GM12878 (cell line): ENCODE data around the gene MAN2A2. TPM values are rescaled to one million over a fixed set of nuclear protein-coding genes. Genes with fewer than 3 reads are reported as not detected.

Experiments
- ATAC-seq: fragments of 200-7000 bp; cut with Tn5 transposase; 3 replicates; pipeline ENCODE4 v1.9.1; 2020; ENCODE audit warnings: mild to moderate bottlenecking, moderate library complexity
- BruUV-seq: library from RNA; stranded (reverse); fragments of 400-500 nt; replicated peaks from 2 replicates; lab custom pipeline; 2021; lab: Mats Ljungman, UMichigan
- CTCF ChIA-PET: fragments of 300-600 bp; sonication (Branson Sonifier 250); formaldehyde crosslinking; extraction: SDS; loops from one replicate; lab custom pipeline; 2021; ENCODE audit warnings: inconsistent platforms; lab: Yijun Ruan, JAX
- POLR2A ChIA-PET: fragments of 350-600 bp; formaldehyde crosslinking; extraction: SDS; loops from one replicate; lab custom pipeline; 2021; ENCODE audit warnings: inconsistent platforms; lab: Charles Lee
- RAD21 ChIA-PET: fragments of 300-600 bp; sonication (Branson Sonifier 250); formaldehyde crosslinking; loops from one replicate; lab custom pipeline; 2023; ENCODE audit warnings: antibody characterized with exemption; ENCODE audit not compliant: unreplicated experiment; lab: Charles Lee
- SMC1A ChIA-PET: fragments of 300-600 bp; sonication (Branson Sonifier 250); formaldehyde crosslinking; loops from one replicate; lab custom pipeline; 2023; ENCODE audit not compliant: unreplicated experiment, uncharacterized antibody; lab: Charles Lee
- DNase-seq: peaks from one replicate; pipeline ENCODE4 v3.0.0-alpha.2; 2011; ENCODE audit warnings: low read depth, low spot score
- FAIRE-seq: peaks from 3 replicates; lab custom pipeline; 2011; peaks lifted over from hg19 to GRCh38; lab: Jason Lieb, UNC
- H2AFZ ChIP-seq: 2 replicates; pipeline ENCODE4 v1.6.0; 2011; ENCODE audit warnings: low read depth, low read length, control low read depth; ENCODE audit not compliant: control insufficient read depth
- H3K27ac ChIP-seq: 2 replicates; pipeline ENCODE4 v1.5.1; 2011; ENCODE audit warnings: control low read depth; ENCODE audit not compliant: control insufficient read depth, insufficient read depth
- H3K27me3 ChIP-seq, 2 experiments: replicated peaks in 1 of 2; 2 replicates each; pipeline versions ENCODE4 v1.6.0 to v1.6.1; 2011; ENCODE audit warnings: low read length in 1 of 2; ENCODE audit not compliant: control insufficient read depth in 2 of 2, insufficient read depth in 2 of 2
- H3K36me3 ChIP-seq, 2 experiments: 2 replicates each; pipeline ENCODE4 v1.5.1; 2011; ENCODE audit warnings: low read length in 1 of 2; ENCODE audit not compliant: control insufficient read depth in 2 of 2, insufficient read depth in 2 of 2
- H3K4me1 ChIP-seq: 2 replicates; pipeline ENCODE4 v1.6.1; 2011; ENCODE audit warnings: mild to moderate bottlenecking, low read length, moderate library complexity, mixed read lengths; ENCODE audit not compliant: control insufficient read depth, insufficient read depth
- H3K4me2 ChIP-seq: 2 replicates; pipeline ENCODE4 v1.6.0; 2011; ENCODE audit warnings: control low read depth; ENCODE audit not compliant: control insufficient read depth, insufficient read depth
- H3K4me3 ChIP-seq: fragments of 200-600 bp; sonication (generic); 2 replicates; pipeline ENCODE4 v1.5.1; 2016
- H3K79me2 ChIP-seq: 2 replicates; pipeline ENCODE4 v1.6.0; 2011; ENCODE audit warnings: low read length; ENCODE audit not compliant: control insufficient read depth, insufficient read depth
- H3K9ac ChIP-seq: 2 replicates; pipeline ENCODE4 v1.8.0; 2011; ENCODE audit warnings: low read length, control low read depth, mixed read lengths; ENCODE audit not compliant: control insufficient read depth, insufficient read depth
- H3K9me3 ChIP-seq: replicated peaks from 3 replicates; pipeline ENCODE4 v1.5.1; 2011; ENCODE audit warnings: mild to moderate bottlenecking, low read length; ENCODE audit not compliant: control insufficient read depth, insufficient read depth
- H4K20me1 ChIP-seq: 2 replicates; pipeline ENCODE4 v1.6.0; 2011; ENCODE audit not compliant: control insufficient read depth, insufficient read depth
- BMI1 ChIP-seq: fragments of 450-650 bp; IDR thresholded peaks from 2 replicates; pipeline ENCODE4 v1.6.1; 2016; ENCODE audit warnings: mild to moderate bottlenecking, moderate library complexity, borderline replicate concordance
- BRCA1 ChIP-seq: IDR thresholded peaks from 2 replicates; pipeline ENCODE4 v1.6.1; 2011; ENCODE audit warnings: low read depth, low read length, improper control_type of control experiment
- HCFC1 ChIP-seq: fragments of 150-350 bp; IDR thresholded peaks from 2 replicates; pipeline ENCODE4 v1.6.1; 2014; ENCODE audit warnings: low read length
- MEF2A ChIP-seq: IDR thresholded peaks from 2 replicates; pipeline ENCODE4 v1.6.1; 2011; ENCODE audit warnings: low read depth, mild to moderate bottlenecking, low read length, moderate library complexity; ENCODE audit not compliant: insufficient read depth
- MTA2 ChIP-seq: fragments of 450-650 bp; IDR thresholded peaks from 2 replicates; pipeline ENCODE4 v1.6.1; 2016; ENCODE audit warnings: low read depth, mild to moderate bottlenecking, moderate library complexity
- MYB ChIP-seq: fragments of 150-350 bp; IDR thresholded peaks from 2 replicates; pipeline ENCODE4 v1.6.1; 2014; ENCODE audit warnings: mild to moderate bottlenecking, low read depth, low read length, borderline replicate concordance
- NFIC ChIP-seq: IDR thresholded peaks from 2 replicates; pipeline ENCODE4 v1.6.1; 2012; ENCODE audit warnings: low read depth, mild to moderate bottlenecking, inconsistent platforms, low read length, moderate library complexity
- PAX8 ChIP-seq: fragments of 450-650 bp; IDR thresholded peaks from 2 replicates; pipeline ENCODE4 v1.6.1; 2017; ENCODE audit warnings: mild to moderate bottlenecking, moderate library complexity
- POLR2AphosphoS2 ChIP-seq: IDR thresholded peaks from 2 replicates; pipeline ENCODE4 v1.6.1; 2011; ENCODE audit warnings: low read depth, mild to moderate bottlenecking, low read length, improper control_type of control experiment, moderate library complexity
- RB1 ChIP-seq: fragments of 450-650 bp; formaldehyde crosslinking; IDR thresholded peaks from 2 replicates; pipeline ENCODE4 v1.6.1; 2017; ENCODE audit warnings: mild to moderate bottlenecking, borderline replicate concordance
- SIN3A ChIP-seq: IDR thresholded peaks from 2 replicates; pipeline ENCODE4 v1.6.1; 2012; ENCODE audit warnings: low read depth, low read length, improper control_type of control experiment
- SIX5 ChIP-seq: IDR thresholded peaks from 2 replicates; pipeline ENCODE4 v1.6.1; 2011; ENCODE audit warnings: mild to moderate bottlenecking, low read depth, low read length, moderate library complexity; ENCODE audit not compliant: severe bottlenecking
- SUPT20H ChIP-seq: IDR thresholded peaks from 2 replicates; pipeline ENCODE4 v1.6.1; 2011; ENCODE audit warnings: low read depth, mild to moderate bottlenecking, low read length, moderate library complexity, borderline replicate concordance; ENCODE audit not compliant: control insufficient read depth
- TCF7 ChIP-seq: IDR thresholded peaks from 2 replicates; pipeline ENCODE4 v1.6.1; 2014; ENCODE audit warnings: antibody characterized with exemption, borderline replicate concordance
- WRNIP1 ChIP-seq: IDR thresholded peaks from 2 replicates; pipeline ENCODE4 v1.6.1; 2011; ENCODE audit warnings: low read depth, low read length, improper control_type of control experiment, borderline replicate concordance
- WGBS: methylation state at CpG from one replicate; pipeline ENCODE4 v1.1.6; 2016; ENCODE audit warnings: low lambda C conversion rate; ENCODE audit not compliant: insufficient replicate concordance, insufficient coverage; ENCODE audit errors: missing lambda C conversion rate; 5-methylcytosine and 5-hydroxymethylcytosine counted together
- in situ Hi-C: fragments of 300-500 bp; cut with MboI; formaldehyde crosslinking; loops from 9 replicates; pipeline ENCODE4 v1.14.3; 2018; ENCODE audit warnings: mixed read lengths
- intact Hi-C: fragments of 100-400 bp; cut with micrococcal nuclease; formaldehyde crosslinking; loops from one replicate; pipeline ENCODE4 v1.14.2; 2022; ENCODE audit not compliant: unreplicated experiment
- polyA plus RNA-seq, 11 experiments: library from polyadenylated mRNA; depleted of rRNA in 4 of 11; unstranded in 6 of 11; stranded (reverse) in 5 of 11; fragments of >200 nt; fragmentation: Nextera tagmentation in 4 of 11; fragmentation: Illumina TruSeq in 1 of 11; extraction: Ambion mirVana in 4 of 11; extraction: Trizol in 1 of 11; gene quantifications; 1 replicate in 1 of 11; 2 replicates in 10 of 11; pipeline versions ENCODE4 v1.2.1 to v1.2.3, GENCODE V29; 2011 to 2016; ENCODE audit warnings: inconsistent platforms in 2 of 11, missing spikeins in 2 of 11, low read depth in 1 of 11
- total RNA-seq, 4 experiments: library from RNA; depleted of rRNA in 3 of 4; stranded (reverse); fragments of >200 nt in 3 of 4; fragmentation: Illumina TruSeq in 1 of 4; extraction: Trizol in 1 of 4; gene quantifications; 2 replicates each; pipeline versions ENCODE4 v1.2.1 to v1.2.3, GENCODE V29; 2013 to 2021
- TF ChIP-seq, protein P1 (sequence below): fragments of 450-650 bp; IDR thresholded peaks from 2 replicates; pipeline ENCODE4 v1.6.1; 2016; ENCODE audit warnings: mild to moderate bottlenecking
- TF ChIP-seq, protein P2 (sequence below): fragments of 150-350 bp; IDR thresholded peaks from 2 replicates; pipeline ENCODE4 v1.6.1; 2014; ENCODE audit warnings: mild to moderate bottlenecking, low read depth, low read length
- TF ChIP-seq, protein P3 (sequence below): fragments of 450-650 bp; IDR thresholded peaks from 2 replicates; pipeline ENCODE4 v1.6.1; 2016; ENCODE audit warnings: mild to moderate bottlenecking, moderate library complexity, borderline replicate concordance

The MAN2A2 gene
- total and polyA plus RNA-seq, 10 of the 15 experiments (the other 5 are each of a cell fraction or from before 2014, with no cell fraction given), result 4.2 to 79.4 (median 23.2) TPM

DNA sequence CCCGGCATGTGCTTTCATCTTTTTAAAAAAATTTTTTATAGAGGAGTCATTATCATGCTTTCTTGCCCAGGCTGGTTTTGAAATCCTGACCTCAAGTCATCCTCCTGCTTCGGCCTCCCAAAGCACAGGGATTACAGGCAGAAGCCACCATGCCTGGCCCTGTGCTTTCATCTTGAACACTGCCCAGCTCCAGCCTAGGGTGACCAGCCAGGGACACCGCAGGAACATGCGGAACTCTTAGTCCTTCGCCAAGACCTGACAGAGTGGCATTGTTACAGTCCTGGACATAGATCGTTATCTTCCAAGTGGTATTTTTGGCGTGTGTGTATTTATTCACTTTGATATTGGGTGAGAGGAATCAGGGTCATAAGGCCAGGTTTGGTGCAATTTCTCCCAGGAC lies 42.7 kb upstream of the MAN2A2 start:
- ChIA-PET POLR2A (interaction anchor here (0.6 kb wide), 1 partner anchor 209 kb away, joined by 3 read pairs; no protein-coding TSS in a partner anchor), CTCF (no interaction called here), RAD21 (no interaction called here), SMC1A (no interaction called here)
- Histone ChIP-seq H3K27ac (no peak overlapping the region), H2AFZ (no peak overlapping the region), H3K36me3 (no peaks in the 10 kb centered on the region), H3K9me3 (no peaks in the 10 kb centered on the region), H3K27me3 (no peaks in the 10 kb centered on the region), H3K4me2 (no peak overlapping the region), H3K9ac (no peak overlapping the region), H3K4me3 (no peak overlapping the region), H3K79me2 (no peaks in the 10 kb centered on the region), H4K20me1 (no peaks in the 10 kb centered on the region), H3K4me1 (peaks cover 17% of the 10 kb centered on the region)
- DNase-seq (no peak), FAIRE-seq (no peak), ATAC-seq (no peak)
- no peak for TF ChIP-seq BMI1
- TF ChIP-seq BRCA1, result no peak
- TF ChIP-seq RB1, result no peak
- TF ChIP-seq, protein P1, sequence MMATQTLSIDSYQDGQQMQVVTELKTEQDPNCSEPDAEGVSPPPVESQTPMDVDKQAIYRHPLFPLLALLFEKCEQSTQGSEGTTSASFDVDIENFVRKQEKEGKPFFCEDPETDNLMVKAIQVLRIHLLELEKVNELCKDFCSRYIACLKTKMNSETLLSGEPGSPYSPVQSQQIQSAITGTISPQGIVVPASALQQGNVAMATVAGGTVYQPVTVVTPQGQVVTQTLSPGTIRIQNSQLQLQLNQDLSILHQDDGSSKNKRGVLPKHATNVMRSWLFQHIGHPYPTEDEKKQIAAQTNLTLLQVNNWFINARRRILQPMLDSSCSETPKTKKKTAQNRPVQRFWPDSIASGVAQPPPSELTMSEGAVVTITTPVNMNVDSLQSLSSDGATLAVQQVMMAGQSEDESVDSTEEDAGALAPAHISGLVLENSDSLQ, result no peak
- no peak for TF ChIP-seq MTA2
- TF ChIP-seq, protein P2, sequence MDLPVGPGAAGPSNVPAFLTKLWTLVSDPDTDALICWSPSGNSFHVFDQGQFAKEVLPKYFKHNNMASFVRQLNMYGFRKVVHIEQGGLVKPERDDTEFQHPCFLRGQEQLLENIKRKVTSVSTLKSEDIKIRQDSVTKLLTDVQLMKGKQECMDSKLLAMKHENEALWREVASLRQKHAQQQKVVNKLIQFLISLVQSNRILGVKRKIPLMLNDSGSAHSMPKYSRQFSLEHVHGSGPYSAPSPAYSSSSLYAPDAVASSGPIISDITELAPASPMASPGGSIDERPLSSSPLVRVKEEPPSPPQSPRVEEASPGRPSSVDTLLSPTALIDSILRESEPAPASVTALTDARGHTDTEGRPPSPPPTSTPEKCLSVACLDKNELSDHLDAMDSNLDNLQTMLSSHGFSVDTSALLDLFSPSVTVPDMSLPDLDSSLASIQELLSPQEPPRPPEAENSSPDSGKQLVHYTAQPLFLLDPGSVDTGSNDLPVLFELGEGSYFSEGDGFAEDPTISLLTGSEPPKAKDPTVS, result no peak
- TF ChIP-seq HCFC1, result no peak
- no peak for TF ChIP-seq POLR2AphosphoS2
- TF ChIP-seq WRNIP1, result no peak
- no peak for TF ChIP-seq MYB
- no peak for TF ChIP-seq TCF7
- TF ChIP-seq NFIC, result no peak
- no peak for TF ChIP-seq SUPT20H
- no peak for TF ChIP-seq SIN3A
- TF ChIP-seq MEF2A, result no peak
- TF ChIP-seq SIX5, result no peak
- no peak for TF ChIP-seq PAX8
- TF ChIP-seq, protein P3, sequence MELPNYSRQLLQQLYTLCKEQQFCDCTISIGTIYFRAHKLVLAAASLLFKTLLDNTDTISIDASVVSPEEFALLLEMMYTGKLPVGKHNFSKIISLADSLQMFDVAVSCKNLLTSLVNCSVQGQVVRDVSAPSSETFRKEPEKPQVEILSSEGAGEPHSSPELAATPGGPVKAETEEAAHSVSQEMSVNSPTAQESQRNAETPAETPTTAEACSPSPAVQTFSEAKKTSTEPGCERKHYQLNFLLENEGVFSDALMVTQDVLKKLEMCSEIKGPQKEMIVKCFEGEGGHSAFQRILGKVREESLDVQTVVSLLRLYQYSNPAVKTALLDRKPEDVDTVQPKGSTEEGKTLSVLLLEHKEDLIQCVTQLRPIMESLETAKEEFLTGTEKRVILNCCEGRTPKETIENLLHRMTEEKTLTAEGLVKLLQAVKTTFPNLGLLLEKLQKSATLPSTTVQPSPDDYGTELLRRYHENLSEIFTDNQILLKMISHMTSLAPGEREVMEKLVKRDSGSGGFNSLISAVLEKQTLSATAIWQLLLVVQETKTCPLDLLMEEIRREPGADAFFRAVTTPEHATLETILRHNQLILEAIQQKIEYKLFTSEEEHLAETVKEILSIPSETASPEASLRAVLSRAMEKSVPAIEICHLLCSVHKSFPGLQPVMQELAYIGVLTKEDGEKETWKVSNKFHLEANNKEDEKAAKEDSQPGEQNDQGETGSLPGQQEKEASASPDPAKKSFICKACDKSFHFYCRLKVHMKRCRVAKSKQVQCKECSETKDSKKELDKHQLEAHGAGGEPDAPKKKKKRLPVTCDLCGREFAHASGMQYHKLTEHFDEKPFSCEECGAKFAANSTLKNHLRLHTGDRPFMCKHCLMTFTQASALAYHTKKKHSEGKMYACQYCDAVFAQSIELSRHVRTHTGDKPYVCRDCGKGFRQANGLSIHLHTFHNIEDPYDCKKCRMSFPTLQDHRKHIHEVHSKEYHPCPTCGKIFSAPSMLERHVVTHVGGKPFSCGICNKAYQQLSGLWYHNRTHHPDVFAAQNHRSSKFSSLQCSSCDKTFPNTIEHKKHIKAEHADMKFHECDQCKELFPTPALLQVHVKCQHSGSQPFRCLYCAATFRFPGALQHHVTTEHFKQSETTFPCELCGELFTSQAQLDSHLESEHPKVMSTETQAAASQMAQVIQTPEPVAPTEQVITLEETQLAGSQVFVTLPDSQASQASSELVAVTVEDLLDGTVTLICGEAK, result no peak
- in situ Hi-C loops (no loop called here), intact Hi-C loops (no loop called here)
- BruUV-seq, result no TSS peak
- WGBS, result 95% methylated on average over 7 of the region's 7 CpGs
